ENCODE measurements around the gene USP27X. TPM values are rescaled to one million over a fixed set of nuclear protein-coding genes. Genes with fewer than 3 reads are reported as not detected.

The USP27X gene
- total RNA-seq, 4 donors from 2014 or later: 0.40 to 2.6 (median 1.6) TPM; not detected in 1

DNA sequence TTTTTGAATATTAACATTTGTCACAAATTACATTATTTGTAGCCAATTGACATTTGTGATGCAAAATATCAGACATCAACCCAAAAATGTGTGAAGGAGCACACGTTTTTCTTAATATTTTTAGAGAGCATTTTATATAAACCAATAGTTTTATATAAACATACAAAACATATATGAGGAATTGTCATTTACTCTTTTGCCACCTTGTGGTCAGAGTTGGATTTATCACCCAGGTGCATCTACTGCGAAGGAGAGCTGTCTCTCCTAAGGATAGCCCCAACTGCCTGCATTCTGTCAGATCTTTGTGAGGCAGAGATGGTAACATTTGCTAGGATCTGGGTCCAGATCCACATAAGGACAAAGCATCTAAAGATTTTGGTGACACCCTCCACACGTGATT, 2.5 kb upstream of the USP27X start:
- no peak for DNase-seq
- 0 to 9% methylated on average over 2 to 3 of the region's 3 CpGs for WGBS, 2 donors (ENCODE audit: low coverage in 1 of 2)
- no peaks in the 10 kb centered on the region for H3K36me3 ChIP-seq
- H3K4me1 ChIP-seq: peaks cover 0 to 26% (median 5%) of the 10 kb centered on the region in 4 donors
- no peaks in the 10 kb centered on the region for H3K27me3 ChIP-seq
- in situ Hi-C loops (cut with MboI; ENCODE audit: low pct_ligation_motif_present in 1 of 4, low pct_unique_long_range_greater_than_20kb in 1 of 4, low sequenced_read_pairs in 3 of 4): no loop called here
- peak overlapping the region in 2 of 4 donors; percentile 82 to 90 for H3K27ac ChIP-seq
- no peaks in the 10 kb centered on the region for H3K9me3 ChIP-seq
- intact Hi-C loops (cut with DNase I; ENCODE audit: low total_unique reads): no loop called here
- TF ChIP-seq EP300 (IDR thresholded peaks at IDR 0.05; ENCODE audit: low read depth) (no peak), POLR2AphosphoS5 (IDR thresholded peaks at IDR 0.05) (no peak)
- TF ChIP-seq, protein P1, sequence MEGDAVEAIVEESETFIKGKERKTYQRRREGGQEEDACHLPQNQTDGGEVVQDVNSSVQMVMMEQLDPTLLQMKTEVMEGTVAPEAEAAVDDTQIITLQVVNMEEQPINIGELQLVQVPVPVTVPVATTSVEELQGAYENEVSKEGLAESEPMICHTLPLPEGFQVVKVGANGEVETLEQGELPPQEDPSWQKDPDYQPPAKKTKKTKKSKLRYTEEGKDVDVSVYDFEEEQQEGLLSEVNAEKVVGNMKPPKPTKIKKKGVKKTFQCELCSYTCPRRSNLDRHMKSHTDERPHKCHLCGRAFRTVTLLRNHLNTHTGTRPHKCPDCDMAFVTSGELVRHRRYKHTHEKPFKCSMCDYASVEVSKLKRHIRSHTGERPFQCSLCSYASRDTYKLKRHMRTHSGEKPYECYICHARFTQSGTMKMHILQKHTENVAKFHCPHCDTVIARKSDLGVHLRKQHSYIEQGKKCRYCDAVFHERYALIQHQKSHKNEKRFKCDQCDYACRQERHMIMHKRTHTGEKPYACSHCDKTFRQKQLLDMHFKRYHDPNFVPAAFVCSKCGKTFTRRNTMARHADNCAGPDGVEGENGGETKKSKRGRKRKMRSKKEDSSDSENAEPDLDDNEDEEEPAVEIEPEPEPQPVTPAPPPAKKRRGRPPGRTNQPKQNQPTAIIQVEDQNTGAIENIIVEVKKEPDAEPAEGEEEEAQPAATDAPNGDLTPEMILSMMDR (IDR thresholded peaks at IDR 0.05): peak; percentile 37 to 61 (median 40)
- H3K4me3 ChIP-seq: no peak overlapping the region

DNA sequence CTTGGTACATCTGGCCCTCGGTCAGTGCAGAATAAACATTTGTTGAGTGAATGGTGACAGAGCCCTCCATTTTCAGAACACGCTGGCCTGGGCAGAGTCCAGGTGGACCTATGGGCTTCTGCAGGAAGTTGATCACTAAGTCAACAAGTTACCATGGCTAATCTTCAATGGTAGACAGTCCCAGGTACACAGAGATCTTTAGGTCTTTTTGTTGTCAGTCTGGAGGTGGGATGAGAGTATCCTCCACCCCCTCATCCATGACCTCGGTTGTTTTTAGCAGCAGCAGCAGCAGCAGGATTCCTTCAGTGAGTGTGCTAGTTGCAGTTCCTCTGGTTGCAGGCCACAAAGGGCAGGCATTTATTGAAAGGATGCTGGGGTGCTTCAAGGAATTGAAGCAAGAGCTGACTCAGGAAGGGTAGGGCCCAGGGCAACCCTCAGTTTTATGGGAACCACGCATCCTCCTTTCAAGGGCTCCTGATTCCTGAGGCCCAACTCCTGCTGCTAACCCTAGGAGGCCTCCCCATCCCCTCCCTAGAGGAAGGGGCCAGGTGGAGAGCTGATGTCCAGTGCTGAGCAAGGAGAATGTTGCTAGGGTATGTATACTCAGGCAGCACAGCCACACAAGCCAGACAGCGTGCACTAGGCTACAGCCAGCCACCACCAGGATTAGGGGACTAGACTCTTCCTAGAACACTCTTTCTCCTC, 1.7 kb upstream of the USP27X start:
- in situ Hi-C loops (cut with MboI; ENCODE audit: low pct_ligation_motif_present in 1 of 4, low pct_unique_long_range_greater_than_20kb in 1 of 4, low sequenced_read_pairs in 3 of 4) (no loop called here), intact Hi-C loops (cut with DNase I; ENCODE audit: low total_unique reads) (no loop called here)
- Histone ChIP-seq H3K27me3 (no peaks in the 10 kb centered on the region), H3K4me3 (no peak overlapping the region), H3K27ac (peak overlapping the region; percentile 78 to 90 (median 84)), H3K4me1 (peaks cover 0 to 26% (median 5%) of the 10 kb centered on the region in 4 donors), H3K9me3 (no peaks in the 10 kb centered on the region), H3K36me3 (no peaks in the 10 kb centered on the region)
- no peak for DNase-seq
- WGBS, 2 donors (ENCODE audit: low coverage in 1 of 2): 66% methylated on average over 5 of the region's 5 CpGs; no CpG with 5 or more reads in 1 of the 2 donors
- TF ChIP-seq POLR2AphosphoS5 (IDR thresholded peaks at IDR 0.05) (no peak), POLR2A (IDR thresholded peaks at IDR 0.05) (no peak), EP300 (IDR thresholded peaks at IDR 0.05; ENCODE audit: low read depth) (no peak)
- TF ChIP-seq, protein P1 (IDR thresholded peaks at IDR 0.05): no peak

DNA sequence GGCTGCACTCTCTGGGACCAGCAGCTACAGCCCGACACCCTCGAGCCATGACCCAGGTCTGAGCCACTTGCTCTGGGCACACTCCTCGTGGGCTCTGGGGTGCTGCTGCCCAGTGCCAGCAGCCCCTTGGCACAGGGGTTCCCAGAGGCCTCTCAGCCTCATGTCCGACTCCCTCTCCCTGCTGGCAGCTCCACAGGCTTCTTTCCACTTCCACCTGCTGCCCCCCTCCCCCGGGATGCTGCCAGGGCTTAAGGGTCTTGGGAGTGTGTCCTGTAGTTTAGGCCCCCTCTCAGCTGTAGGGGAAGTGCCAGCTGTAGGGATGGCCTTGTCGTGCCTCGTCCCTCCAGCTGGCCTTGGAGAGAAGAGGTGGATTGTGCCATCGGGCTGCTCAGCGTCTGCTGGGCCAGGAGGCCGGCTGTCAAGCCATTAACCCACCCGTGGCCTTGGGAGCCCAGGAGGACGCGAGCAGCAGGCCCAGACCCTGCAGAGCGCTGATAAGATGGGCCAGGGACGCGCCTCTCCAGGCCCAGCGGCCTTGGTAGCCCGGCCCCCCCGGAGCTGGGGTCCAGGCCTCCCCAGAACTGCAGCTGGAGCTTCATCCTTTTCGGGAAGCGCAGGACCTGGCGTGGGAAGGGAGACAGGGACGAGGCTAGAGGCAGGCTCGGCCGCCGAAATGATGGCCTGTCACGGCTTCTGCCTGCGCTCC, 1.0 kb upstream of the USP27X start:
- in situ Hi-C loops (cut with MboI; ENCODE audit: low pct_ligation_motif_present in 1 of 4, low pct_unique_long_range_greater_than_20kb in 1 of 4, low sequenced_read_pairs in 3 of 4): no loop called here
- peak; percentile 9 for DNase-seq

More for the DNA sequence above, 1.0 kb upstream of the USP27X start:
- Histone ChIP-seq H3K36me3 (no peaks in the 10 kb centered on the region), H3K4me1 (peaks cover 0 to 26% (median 5%) of the 10 kb centered on the region in 4 donors), H3K27ac (peak overlapping the region; percentile 78 to 90 (median 84)), H3K9me3 (no peaks in the 10 kb centered on the region), H3K27me3 (no peaks in the 10 kb centered on the region), H3K4me3 (peak overlapping the region in 3 of 4 donors; percentile 54 to 73 (median 65))
- TF ChIP-seq POLR2AphosphoS5 (IDR thresholded peaks at IDR 0.05): no peak
- TF ChIP-seq POLR2A (IDR thresholded peaks at IDR 0.05): no peak
- TF ChIP-seq EP300 (IDR thresholded peaks at IDR 0.05; ENCODE audit: low read depth): no peak
- TF ChIP-seq, protein P1 (IDR thresholded peaks at IDR 0.05): no peak
- WGBS, 2 donors (ENCODE audit: low coverage in 1 of 2): 54% methylated on average over 28 of the region's 28 CpGs; no CpG with 5 or more reads in 1 of the 2 donors
- intact Hi-C loops (cut with DNase I; ENCODE audit: low total_unique reads): no loop called here
